Stomach (tissue), 4 donors: ENCODE data around the gene MYH6.

Source experiments
- EP300 ChIP-seq: sonication (generic); formaldehyde crosslinking; IDR thresholded peaks from one replicate; pipeline ENCODE4 v1.6.1; 2017; ENCODE audit warnings: antibody characterized with exemption
- POLR2A ChIP-seq, 4 donors: fragments of 450-650 bp; IDR thresholded peaks; one replicate each; pipeline ENCODE4 v1.6.1; 2016; ENCODE audit warnings: antibody characterized with exemption in 4 of 4, control low read depth in 2 of 4, mild to moderate bottlenecking in 1 of 4, moderate library complexity in 1 of 4
- POLR2AphosphoS5 ChIP-seq, 3 donors: sonication (generic); formaldehyde crosslinking; IDR thresholded peaks; one replicate each; pipeline ENCODE4 v1.6.1; 2016; ENCODE audit warnings: antibody characterized with exemption in 3 of 3
- TF ChIP-seq, protein P1 (sequence below), 7 experiments: fragments of 450-650 bp in 4 of 7; fragments of 200-600 bp in 3 of 7; sonication (generic) in 3 of 7; IDR thresholded peaks; one replicate each; pipeline ENCODE4 v1.5.1; 2016 to 2019; ENCODE audit warnings: antibody characterized with exemption in 7 of 7, control low read depth in 2 of 7, mild to moderate bottlenecking in 1 of 7

- TF ChIP-seq, protein P1, sequence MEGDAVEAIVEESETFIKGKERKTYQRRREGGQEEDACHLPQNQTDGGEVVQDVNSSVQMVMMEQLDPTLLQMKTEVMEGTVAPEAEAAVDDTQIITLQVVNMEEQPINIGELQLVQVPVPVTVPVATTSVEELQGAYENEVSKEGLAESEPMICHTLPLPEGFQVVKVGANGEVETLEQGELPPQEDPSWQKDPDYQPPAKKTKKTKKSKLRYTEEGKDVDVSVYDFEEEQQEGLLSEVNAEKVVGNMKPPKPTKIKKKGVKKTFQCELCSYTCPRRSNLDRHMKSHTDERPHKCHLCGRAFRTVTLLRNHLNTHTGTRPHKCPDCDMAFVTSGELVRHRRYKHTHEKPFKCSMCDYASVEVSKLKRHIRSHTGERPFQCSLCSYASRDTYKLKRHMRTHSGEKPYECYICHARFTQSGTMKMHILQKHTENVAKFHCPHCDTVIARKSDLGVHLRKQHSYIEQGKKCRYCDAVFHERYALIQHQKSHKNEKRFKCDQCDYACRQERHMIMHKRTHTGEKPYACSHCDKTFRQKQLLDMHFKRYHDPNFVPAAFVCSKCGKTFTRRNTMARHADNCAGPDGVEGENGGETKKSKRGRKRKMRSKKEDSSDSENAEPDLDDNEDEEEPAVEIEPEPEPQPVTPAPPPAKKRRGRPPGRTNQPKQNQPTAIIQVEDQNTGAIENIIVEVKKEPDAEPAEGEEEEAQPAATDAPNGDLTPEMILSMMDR (IDR thresholded peaks at IDR 0.05) = no peak
- TF ChIP-seq POLR2AphosphoS5 (IDR thresholded peaks at IDR 0.05) (no peak), POLR2A (IDR thresholded peaks at IDR 0.05) (no peak), EP300 (no peak)
These were observed 35.8 kb upstream of the MYH6 start for GRCh38 chr14:23443881-23444280.
